ENCODE measurements around the gene GLE1.
A peak's percentile ranks its signal among the peaks of the same experiment; 100 is the strongest.

The GLE1 gene, protein sequence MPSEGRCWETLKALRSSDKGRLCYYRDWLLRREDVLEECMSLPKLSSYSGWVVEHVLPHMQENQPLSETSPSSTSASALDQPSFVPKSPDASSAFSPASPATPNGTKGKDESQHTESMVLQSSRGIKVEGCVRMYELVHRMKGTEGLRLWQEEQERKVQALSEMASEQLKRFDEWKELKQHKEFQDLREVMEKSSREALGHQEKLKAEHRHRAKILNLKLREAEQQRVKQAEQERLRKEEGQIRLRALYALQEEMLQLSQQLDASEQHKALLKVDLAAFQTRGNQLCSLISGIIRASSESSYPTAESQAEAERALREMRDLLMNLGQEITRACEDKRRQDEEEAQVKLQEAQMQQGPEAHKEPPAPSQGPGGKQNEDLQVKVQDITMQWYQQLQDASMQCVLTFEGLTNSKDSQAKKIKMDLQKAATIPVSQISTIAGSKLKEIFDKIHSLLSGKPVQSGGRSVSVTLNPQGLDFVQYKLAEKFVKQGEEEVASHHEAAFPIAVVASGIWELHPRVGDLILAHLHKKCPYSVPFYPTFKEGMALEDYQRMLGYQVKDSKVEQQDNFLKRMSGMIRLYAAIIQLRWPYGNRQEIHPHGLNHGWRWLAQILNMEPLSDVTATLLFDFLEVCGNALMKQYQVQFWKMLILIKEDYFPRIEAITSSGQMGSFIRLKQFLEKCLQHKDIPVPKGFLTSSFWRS

GRCh38 chr9:128504485-128505413, at the start of gene GLE1:
Gene GLE1, plus strand, starts transcription at chr9:128504719. Its CDS starts 87 bp downstream, at chr9:128504806.
- DNase-seq (ENCODE audit: low read depth in 2 of 2, low spot score in 1 of 2): peak; percentile 88 to 95

- DNase-seq (ENCODE audit: low read depth in 2 of 2, low spot score in 1 of 2): no peak
These were observed 49.5 kb upstream of the GLE1 start for GRCh38 chr9:128454991-128455390.

DNA sequence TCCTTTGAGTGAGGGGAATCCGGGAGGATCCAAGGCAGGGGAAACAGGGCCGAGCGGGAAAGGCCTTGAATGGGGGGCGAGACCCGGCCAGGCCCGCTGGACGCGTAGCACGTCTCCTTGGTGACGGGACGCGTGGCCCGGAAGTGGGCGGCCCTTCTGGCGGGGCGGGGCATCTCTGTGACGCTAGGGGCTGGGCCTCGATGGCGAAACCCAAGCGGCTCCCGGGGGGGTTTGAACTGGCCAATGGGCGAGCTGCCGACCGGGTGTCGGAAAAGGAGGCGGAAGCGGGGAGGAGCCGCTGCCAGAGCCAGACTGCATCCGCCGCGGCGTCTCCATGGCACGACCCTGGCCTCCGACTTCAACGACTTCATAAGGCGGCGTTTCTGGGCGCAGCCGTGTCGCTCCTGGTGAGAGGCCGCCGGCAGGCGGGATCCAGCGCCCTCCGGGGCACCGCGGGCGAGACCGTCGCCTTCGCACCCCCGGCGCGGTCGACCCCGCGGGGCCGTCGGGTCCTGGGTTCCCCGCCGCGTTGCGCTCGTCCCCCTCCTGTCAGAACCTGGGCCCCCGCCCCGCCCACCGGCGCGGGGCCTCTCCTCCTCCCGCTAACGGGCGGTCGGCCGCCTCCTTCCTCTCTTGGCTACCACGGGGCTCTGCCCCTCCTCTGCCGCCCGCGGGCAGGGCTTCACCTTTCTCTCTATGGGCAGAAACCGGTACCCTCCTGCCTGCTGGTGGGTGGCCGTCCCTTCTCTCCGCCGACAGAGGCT, 48.5 kb upstream of the GLE1 start, which contains the start of gene ODF2:
ODF2 (plus strand) TSS at position 158 of the 764 bp plus-strand sequence; CDS start at position 244, 86 bp downstream.
- DNase-seq (ENCODE audit: low read depth in 2 of 2, low spot score in 1 of 2): peak; percentile 98 to 99

DNA sequence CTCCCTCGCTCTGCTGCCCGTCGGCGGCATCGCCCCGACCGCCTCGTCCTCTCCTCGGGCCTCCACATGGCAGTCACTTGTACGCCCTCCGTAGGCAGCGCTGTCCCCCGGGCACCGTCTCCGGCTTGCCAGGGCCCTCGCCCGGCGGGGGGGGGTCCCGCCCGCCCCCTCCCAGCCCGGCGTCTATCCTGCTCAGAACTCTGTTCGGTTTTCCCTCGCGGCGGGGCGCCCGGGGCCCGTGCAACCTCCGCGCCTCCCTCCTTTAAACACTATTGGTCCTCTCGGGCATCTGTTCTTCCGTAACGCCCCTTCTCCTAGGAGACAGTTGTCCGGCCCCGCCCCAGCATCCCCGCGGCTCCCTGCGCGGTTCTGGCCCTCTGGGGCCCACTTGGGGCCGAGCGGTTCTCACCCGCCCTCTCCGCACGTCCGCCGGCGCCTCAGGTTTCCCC, 47.9 kb upstream of the GLE1 start:
- DNase-seq (ENCODE audit: low read depth in 2 of 2, low spot score in 1 of 2): peak; percentile 27 to 47

DNA sequence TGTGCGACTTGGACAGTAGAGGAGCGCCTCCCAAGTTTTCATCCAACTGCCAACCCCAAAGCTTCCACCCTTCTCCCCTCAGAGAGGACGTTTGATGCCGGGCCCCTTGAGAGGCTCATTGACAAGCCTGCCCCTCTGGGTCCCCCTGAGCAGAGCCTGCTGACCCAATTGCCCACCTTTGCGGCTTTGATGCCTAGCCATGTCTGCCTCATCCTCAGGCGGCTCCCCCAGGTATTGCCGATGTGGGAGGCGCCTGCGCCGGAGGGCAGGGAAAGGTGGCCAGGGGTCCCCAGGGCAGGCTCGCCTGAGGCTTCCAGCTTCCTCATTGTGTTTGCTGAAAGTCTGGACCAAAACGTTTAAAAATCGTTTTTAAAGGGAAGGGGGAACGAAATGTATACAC, 47.3 kb upstream of the GLE1 start:
- DNase-seq (ENCODE audit: low read depth in 2 of 2, low spot score in 1 of 2): no peak

DNA sequence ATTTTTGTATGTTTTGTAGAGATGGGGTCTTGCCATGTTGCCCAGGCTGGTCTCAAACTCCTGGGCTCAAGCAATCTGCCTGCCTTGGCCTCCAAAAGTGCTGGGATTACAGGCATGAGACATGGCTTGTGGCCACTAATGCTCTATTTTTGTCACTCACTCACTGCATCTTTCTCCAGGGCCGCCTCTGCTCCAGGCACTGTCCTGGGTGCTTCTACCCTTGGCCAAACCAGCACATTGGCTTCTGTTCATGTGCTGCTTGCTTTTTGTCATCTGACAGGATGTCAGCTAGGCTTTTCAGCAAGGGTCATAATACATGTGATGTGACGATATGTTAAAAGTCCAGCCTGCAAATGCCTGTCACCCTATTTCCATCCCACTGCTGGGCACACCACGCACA, 45.5 kb upstream of the GLE1 start:
- no peak for DNase-seq (ENCODE audit: low read depth in 2 of 2, low spot score in 1 of 2)

- no peak for DNase-seq (ENCODE audit: low read depth in 2 of 2, low spot score in 1 of 2)
These were observed 35.4 kb upstream of the GLE1 start for GRCh38 chr9:128469070-128469469.

DNA sequence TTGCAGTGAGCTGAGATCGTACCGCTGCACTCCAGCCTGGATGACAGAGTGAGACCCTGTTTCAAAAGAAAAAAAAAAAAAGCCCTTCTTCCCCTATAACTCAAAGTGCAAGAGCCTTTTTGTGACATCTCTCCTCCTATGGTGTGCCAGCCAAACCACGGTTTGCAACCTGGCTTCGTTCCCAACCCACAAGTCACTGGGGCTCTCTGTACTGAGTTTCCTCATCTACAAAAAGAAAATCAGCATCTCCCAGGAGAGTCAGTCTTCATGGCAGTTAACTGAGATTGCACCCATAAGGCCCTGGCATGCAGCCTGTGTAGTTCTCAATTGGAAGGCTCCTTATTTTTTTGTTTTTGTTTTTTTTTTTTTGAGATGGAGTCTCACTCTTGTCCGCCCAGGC, 34.0 kb upstream of the GLE1 start:
- no peak for DNase-seq (ENCODE audit: low read depth in 2 of 2, low spot score in 1 of 2)

- DNase-seq (ENCODE audit: low read depth in 2 of 2, low spot score in 1 of 2): no peak
These were observed 31.4 kb upstream of the GLE1 start for GRCh38 chr9:128473104-128473503.

DNA sequence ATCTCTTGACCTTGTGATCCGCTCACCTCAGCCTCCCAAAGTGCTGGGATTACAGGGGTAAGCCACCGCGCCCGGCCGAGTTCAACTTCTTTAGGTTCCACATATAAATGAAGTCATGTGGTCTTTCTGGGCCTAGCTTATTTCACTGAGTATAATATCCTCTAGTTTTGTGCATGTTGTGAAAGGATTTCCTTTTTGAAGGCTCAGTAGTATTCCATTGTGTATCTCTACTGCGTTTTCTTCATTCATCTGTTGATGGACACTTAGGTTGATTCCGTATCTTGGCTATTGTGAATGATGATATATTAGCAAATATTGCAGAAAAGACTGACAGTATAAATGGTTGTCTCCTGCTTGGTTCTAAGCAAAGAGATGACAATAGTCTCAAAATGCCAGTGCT, 28.7 kb upstream of the GLE1 start:
- no peak for DNase-seq (ENCODE audit: low read depth in 2 of 2, low spot score in 1 of 2)

GRCh38 chr9:128479262-128479661, 25.3 kb upstream of the GLE1 start:
- DNase-seq (ENCODE audit: low read depth in 2 of 2, low spot score in 1 of 2): no peak

- no peak for DNase-seq (ENCODE audit: low read depth in 2 of 2, low spot score in 1 of 2)
These were observed 23.0 kb upstream of the GLE1 start for GRCh38 chr9:128481561-128481960.

DNA sequence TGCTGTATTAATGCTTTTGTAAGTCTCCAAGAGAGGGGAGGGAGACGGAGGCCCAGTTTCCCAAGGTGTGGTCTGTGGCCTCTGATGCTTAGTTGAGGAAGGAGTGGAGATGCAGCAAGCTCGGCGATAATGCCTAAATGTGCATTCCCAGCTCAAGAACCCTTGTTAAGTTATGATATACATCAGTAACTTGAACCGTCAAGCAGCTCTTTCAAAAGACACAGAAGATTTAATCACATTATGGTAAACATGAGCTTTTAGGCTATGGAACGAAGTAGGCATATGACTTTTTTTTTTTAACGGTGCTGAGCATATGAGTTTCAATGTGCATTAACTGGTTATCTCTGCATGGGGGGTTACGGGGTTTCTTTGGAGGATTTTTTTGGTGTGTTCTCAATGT, 22.3 kb upstream of the GLE1 start:
- DNase-seq (ENCODE audit: low read depth in 2 of 2, low spot score in 1 of 2): no peak

DNA sequence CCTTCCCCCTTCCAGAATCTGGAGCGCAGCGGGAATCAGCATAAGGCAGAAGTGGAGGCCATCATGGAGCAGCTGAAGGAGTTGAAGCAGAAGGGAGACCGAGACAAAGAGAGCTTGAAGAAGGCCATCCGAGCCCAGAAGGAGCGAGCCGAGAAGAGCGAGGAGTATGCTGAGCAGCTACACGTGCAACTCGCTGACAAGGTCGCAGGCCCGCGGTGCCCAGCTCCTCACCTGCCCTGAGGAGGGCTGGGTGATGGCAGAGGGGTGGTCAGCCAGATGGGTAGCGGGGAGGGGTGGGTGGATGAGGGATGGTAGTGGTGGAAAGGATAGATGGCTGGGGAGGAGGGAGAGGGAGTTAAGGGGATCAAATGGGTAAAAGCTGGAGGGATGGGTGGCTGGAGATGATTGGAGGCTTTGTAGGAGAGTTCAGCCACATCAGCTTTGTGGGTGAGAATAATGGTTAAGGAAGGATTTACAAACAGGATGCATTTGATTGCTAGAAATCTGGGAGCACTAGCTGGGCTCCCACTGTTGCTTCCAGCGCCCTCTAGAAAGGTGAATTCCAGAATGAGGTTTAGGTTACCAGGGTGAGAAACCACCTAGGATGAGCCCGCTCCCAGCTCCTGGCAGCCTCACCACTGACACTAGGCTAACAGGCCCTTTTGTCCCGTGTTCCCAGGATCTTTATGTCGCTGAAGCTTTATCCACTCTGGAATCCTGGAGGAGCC, 19.7 kb upstream of the GLE1 start:
- DNase-seq (ENCODE audit: low read depth in 2 of 2, low spot score in 1 of 2): no peak

DNA sequence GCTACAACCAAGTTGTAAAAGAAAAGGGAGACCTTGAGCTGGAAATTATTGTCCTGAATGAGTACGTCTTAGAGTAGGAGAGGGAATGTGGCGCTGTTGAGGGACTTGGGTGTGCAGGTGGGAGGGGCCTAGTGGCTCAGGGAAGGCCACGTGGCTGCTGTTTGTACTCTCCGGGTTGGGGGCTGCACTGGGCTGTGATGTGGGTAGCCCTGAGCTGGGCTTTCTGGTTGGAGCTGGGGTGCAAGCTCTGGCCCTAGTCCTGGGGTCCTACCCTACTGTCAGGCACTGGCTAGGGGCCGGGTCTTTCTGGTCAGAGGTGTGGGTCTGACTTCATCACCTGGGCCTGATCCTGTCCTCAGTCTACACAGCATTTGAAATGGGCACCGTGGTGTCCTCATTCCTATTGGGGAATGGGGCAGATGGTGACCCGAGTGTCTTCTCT, 19.1 kb upstream of the GLE1 start:
- no peak for DNase-seq (ENCODE audit: low read depth in 2 of 2, low spot score in 1 of 2)

DNA sequence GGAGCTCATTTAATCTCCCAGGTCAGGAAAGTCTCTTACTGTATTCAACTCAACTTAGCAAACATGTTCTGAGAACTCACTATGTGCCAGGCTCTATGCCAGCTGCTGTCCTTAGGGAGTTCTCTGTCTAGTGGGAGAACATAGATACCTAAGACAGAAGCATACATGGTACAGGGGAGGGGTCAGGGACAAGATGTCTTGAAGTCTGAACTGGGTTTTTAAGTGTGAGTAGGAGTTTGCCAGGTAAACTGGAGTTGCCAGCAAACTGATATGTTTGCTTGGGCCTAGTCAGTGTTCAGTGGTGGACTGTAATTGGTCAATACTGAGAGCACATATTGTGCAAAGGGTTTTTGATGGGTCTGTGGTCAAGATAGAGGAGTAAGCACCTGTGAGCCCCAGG, 18.3 kb upstream of the GLE1 start:
- DNase-seq (ENCODE audit: low read depth in 2 of 2, low spot score in 1 of 2): no peak

DNA sequence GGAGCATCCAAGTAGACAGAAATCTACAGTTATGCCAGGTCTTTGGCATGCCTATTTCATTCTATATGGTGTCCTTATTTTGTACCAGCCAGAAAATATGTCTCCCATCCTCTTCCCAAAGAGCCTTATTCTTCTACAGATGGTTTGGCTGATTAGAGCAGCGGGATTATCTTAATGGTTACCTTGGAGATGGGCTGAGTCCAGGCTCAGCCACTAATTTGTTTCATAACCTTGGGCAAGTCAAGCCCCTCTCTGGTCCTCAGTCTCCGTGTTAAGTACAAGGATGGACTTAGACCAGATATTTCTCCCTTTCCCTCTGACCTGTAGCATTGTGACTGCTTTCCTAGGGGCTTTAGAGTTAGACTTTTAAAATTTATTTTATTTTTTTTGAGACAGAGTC, 11.1 kb upstream of the GLE1 start:
- no peak for DNase-seq (ENCODE audit: low read depth in 2 of 2, low spot score in 1 of 2)

GRCh38 chr9:128494108-128494745, 10.3 kb upstream of the GLE1 start:
- no peak for DNase-seq (ENCODE audit: low read depth in 2 of 2, low spot score in 1 of 2)

- DNase-seq (ENCODE audit: low read depth in 2 of 2, low spot score in 1 of 2): no peak
These were observed 9.8 kb upstream of the GLE1 start for GRCh38 chr9:128494746-128495129.
